K562 (cell line): Measurements from ENCODE around the gene STING1. TPM values are rescaled to one million over a fixed set of nuclear protein-coding genes. Genes with fewer than 3 reads are reported as not detected.

Experiments
- ATAC-seq: fragments of 200-7000 bp; cut with Tn5 transposase; 3 replicates; pipeline ENCODE4 v1.9.1; 2020; ENCODE audit warnings: moderate library complexity
- BruUV-seq: library from RNA; stranded (reverse); fragments of 400-500 nt; replicated peaks from 2 replicates; lab custom pipeline; 2021; lab: Mats Ljungman, UMichigan
- CTCF ChIA-PET: fragments of 300-600 bp; formaldehyde crosslinking; extraction: SDS; loops from one replicate; lab custom pipeline; 2021; ENCODE audit warnings: low intra/inter-chr PET ratio; lab: Yijun Ruan, JAX
- POLR2A ChIA-PET: fragments of 300-600, 350-650 bp; sonication (Branson Sonifier 250); formaldehyde crosslinking; extraction: SDS; loops from one replicate; lab custom pipeline; 2021; ENCODE audit warnings: antibody characterized with exemption, inconsistent platforms; lab: Yijun Ruan, JAX
- DNase-seq, 4 experiments: peaks; one replicate each; pipeline versions ENCODE4 v3.0.0 to v3.0.0-alpha.2; 2011 to 2018; ENCODE audit warnings: low spot score in 3 of 4, mixed read lengths in 3 of 4; ENCODE audit errors: extremely low read depth in 1 of 4
- FAIRE-seq: peaks from 2 replicates; lab custom pipeline; 2011; peaks lifted over from hg19 to GRCh38; lab: Jason Lieb, UNC
- H2AFZ ChIP-seq: 2 replicates; pipeline ENCODE4 v1.6.0; 2011; ENCODE audit warnings: low read depth, low read length, control low read depth, inconsistent platforms
- H3K27ac ChIP-seq: fragments of 200-600 bp; 3 replicates; pipeline ENCODE4 v1.8.0; 2011; ENCODE audit warnings: low read depth, mild to moderate bottlenecking, control low read depth, inconsistent platforms, low read length, moderate library complexity, mixed read lengths; ENCODE audit errors: extremely low read depth
- H3K27me3 ChIP-seq, 2 experiments: fragments of 300-600 bp in 1 of 2; 2 replicates in 1 of 2; 3 replicates in 1 of 2; pipeline versions ENCODE4 v1.6.0 to v1.8.0; 2011; ENCODE audit warnings: inconsistent platforms in 2 of 2, low read length in 2 of 2, mild to moderate bottlenecking in 1 of 2, mixed read lengths in 1 of 2, moderate library complexity in 1 of 2; ENCODE audit not compliant: control insufficient read depth in 2 of 2, insufficient read depth in 2 of 2
- H3K36me3 ChIP-seq: fragments of 300-600 bp; 3 replicates; pipeline ENCODE4 v1.8.0; 2011; ENCODE audit warnings: mild to moderate bottlenecking, low read length, inconsistent platforms; ENCODE audit not compliant: control insufficient read depth, insufficient read depth
- H3K4me1 ChIP-seq, 2 experiments: fragments of 200-600 bp in 1 of 2; replicated peaks in 1 of 2; 2 replicates in 1 of 2; 3 replicates in 1 of 2; pipeline versions ENCODE4 v1.5.1 to v1.8.0; 2011; ENCODE audit warnings: inconsistent platforms in 2 of 2, low read length in 2 of 2, mild to moderate bottlenecking in 1 of 2, mixed read lengths in 1 of 2, moderate library complexity in 1 of 2; ENCODE audit not compliant: control insufficient read depth in 2 of 2, insufficient read depth in 2 of 2
- H3K4me2 ChIP-seq: 2 replicates; pipeline ENCODE4 v1.6.1; 2011; ENCODE audit warnings: low read length, control low read depth, inconsistent platforms, mixed read lengths; ENCODE audit not compliant: insufficient read depth
- H3K4me3 ChIP-seq: fragments of 200-600 bp; sonication (generic), shearing (Covaris generic); 2 replicates; pipeline ENCODE4 v1.5.1; 2016; ENCODE audit warnings: control low read depth, inconsistent platforms
- H3K79me2 ChIP-seq: fragments of 200-600 bp; 3 replicates; pipeline ENCODE4 v1.8.0; 2011; ENCODE audit warnings: low read length, inconsistent platforms; ENCODE audit not compliant: control insufficient read depth, insufficient read depth
- H3K9ac ChIP-seq, 2 experiments: 2 replicates each; pipeline versions ENCODE4 v1.6.0 to v1.6.1; 2011; ENCODE audit warnings: low read depth in 2 of 2, low read length in 2 of 2, control low read depth in 1 of 2, inconsistent platforms in 1 of 2, mild to moderate bottlenecking in 1 of 2, mixed read lengths in 1 of 2; ENCODE audit not compliant: insufficient read depth in 1 of 2
- H3K9me1 ChIP-seq: one replicate; pipeline ENCODE4 v1.6.0; 2011; ENCODE audit warnings: inconsistent platforms, mild to moderate bottlenecking, low read length, moderate library complexity; ENCODE audit not compliant: control insufficient read depth, insufficient read depth
- H3K9me3 ChIP-seq: replicated peaks from 2 replicates; pipeline ENCODE4 v1.5.1; 2011; ENCODE audit warnings: low read depth, low read length, inconsistent platforms; ENCODE audit not compliant: control insufficient read depth, insufficient read depth
- H4K20me1 ChIP-seq: replicated peaks from 2 replicates; pipeline ENCODE4 v1.6.1; 2011; ENCODE audit warnings: low read length, inconsistent platforms, mixed read lengths; ENCODE audit not compliant: control insufficient read depth, insufficient read depth
- BDP1 ChIP-seq: IDR thresholded peaks from 3 replicates; pipeline ENCODE4 v1.6.1; 2011; ENCODE audit not compliant: insufficient read length, insufficient read depth
- EP300 ChIP-seq: IDR thresholded peaks from 2 replicates; pipeline ENCODE4 v1.6.1; 2012; ENCODE audit warnings: low read length, improper control_type of control experiment
- GTF3C2 ChIP-seq: IDR thresholded peaks from 3 replicates; pipeline ENCODE4 v1.6.1; 2011; ENCODE audit warnings: borderline replicate concordance, mild to moderate bottlenecking, moderate library complexity; ENCODE audit not compliant: insufficient read length; ENCODE audit errors: extremely low read depth
- POU5F1 ChIP-seq: fragments of 150-350 bp; IDR thresholded peaks from 2 replicates; pipeline ENCODE4 v1.6.1; 2014; ENCODE audit warnings: borderline replicate concordance, low read length, low read depth, mild to moderate bottlenecking; ENCODE audit not compliant: partially characterized antibody
- TFE3 ChIP-seq: fragments of 450-650 bp; formaldehyde crosslinking; IDR thresholded peaks from 2 replicates; pipeline ENCODE4 v1.4.0; 2020; ENCODE audit warnings: mild to moderate bottlenecking, mixed read lengths
- ZBTB17 ChIP-seq: fragments of 450-650 bp; formaldehyde crosslinking; IDR thresholded peaks from 2 replicates; pipeline ENCODE4 v1.4.0; 2020; ENCODE audit warnings: mild to moderate bottlenecking
- WGBS: fragments of 100-300 bp; shearing (Covaris generic); methylation state at CpG from one replicate; pipeline ENCODE4 v1.1.6; 2016; ENCODE audit warnings: low coverage, mixed read lengths; ENCODE audit not compliant: insufficient coverage; ENCODE audit errors: missing lambda C conversion rate; 5-methylcytosine and 5-hydroxymethylcytosine counted together
- in situ Hi-C: fragments of 300-500 bp; cut with MboI; formaldehyde crosslinking; loops from 4 replicates; pipeline ENCODE4 v1.15.0; 2018; ENCODE audit warnings: inconsistent platforms, mixed read lengths
- intact Hi-C: fragments of 100-400 bp; cut with micrococcal nuclease; formaldehyde crosslinking; loops from 2 replicates; pipeline ENCODE4 v1.14.2; 2022
- polyA plus RNA-seq, 8 experiments: library from polyadenylated mRNA; depleted of rRNA in 4 of 8; stranded (reverse) in 5 of 8; unstranded in 3 of 8; fragments of >200 nt; fragmentation: Nextera tagmentation in 2 of 8; fragmentation: Illumina TruSeq in 1 of 8; extraction: Ambion mirVana in 2 of 8; extraction: Trizol in 1 of 8; gene quantifications; 2 replicates each; pipeline versions ENCODE4 v1.2.1 to v1.2.3, GENCODE V29; 2011 to 2014; ENCODE audit warnings: inconsistent platforms in 1 of 8, missing spikeins in 1 of 8
- total RNA-seq, 7 experiments: library from RNA; depleted of rRNA in 6 of 7; stranded (reverse); fragments of >200 nt in 6 of 7; fragmentation: Illumina TruSeq in 2 of 7; extraction: Trizol in 2 of 7; gene quantifications; 2 replicates each; pipeline versions ENCODE4 v1.2.1 to v1.2.3, GENCODE V29; 2011 to 2021; ENCODE audit warnings: low replicate concordance in 1 of 7
- TF ChIP-seq, protein P1 (sequence below): fragments of 250-450 bp; sonication (Bioruptor Pico); IDR thresholded peaks from 2 replicates; pipeline ENCODE4 v1.8.0; 2022; ENCODE audit warnings: moderate library complexity, mild to moderate bottlenecking, inconsistent platforms
- TF ChIP-seq, protein P2 (sequence below): fragments of 450-650 bp; IDR thresholded peaks from 2 replicates; pipeline ENCODE4 v1.6.1; 2016; ENCODE audit warnings: borderline replicate concordance

Gene STING1
- total and polyA plus RNA-seq, 9 of the 15 experiments (the other 6 are each of a cell fraction or from before 2014, with no cell fraction given) = 20.8 to 69.1 (median 44.7) TPM

GRCh38 chr5:139462586-139463276, 19.8 kb downstream of the STING1 start, which contains the start of gene ECSCR:
ECSCR (minus strand) TSS chr5:139462743; CDS start chr5:139462670, 73 bp downstream.
- TF ChIP-seq, protein P1, sequence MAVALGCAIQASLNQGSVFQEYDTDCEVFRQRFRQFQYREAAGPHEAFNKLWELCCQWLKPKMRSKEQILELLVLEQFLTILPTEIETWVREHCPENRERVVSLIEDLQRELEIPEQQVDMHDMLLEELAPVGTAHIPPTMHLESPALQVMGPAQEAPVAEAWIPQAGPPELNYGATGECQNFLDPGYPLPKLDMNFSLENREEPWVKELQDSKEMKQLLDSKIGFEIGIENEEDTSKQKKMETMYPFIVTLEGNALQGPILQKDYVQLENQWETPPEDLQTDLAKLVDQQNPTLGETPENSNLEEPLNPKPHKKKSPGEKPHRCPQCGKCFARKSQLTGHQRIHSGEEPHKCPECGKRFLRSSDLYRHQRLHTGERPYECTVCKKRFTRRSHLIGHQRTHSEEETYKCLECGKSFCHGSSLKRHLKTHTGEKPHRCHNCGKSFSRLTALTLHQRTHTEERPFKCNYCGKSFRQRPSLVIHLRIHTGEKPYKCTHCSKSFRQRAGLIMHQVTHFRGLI (CRISPR knock-in tag) = no peak
- TF ChIP-seq GTF3C2 = no peak
- TF ChIP-seq, protein P2, sequence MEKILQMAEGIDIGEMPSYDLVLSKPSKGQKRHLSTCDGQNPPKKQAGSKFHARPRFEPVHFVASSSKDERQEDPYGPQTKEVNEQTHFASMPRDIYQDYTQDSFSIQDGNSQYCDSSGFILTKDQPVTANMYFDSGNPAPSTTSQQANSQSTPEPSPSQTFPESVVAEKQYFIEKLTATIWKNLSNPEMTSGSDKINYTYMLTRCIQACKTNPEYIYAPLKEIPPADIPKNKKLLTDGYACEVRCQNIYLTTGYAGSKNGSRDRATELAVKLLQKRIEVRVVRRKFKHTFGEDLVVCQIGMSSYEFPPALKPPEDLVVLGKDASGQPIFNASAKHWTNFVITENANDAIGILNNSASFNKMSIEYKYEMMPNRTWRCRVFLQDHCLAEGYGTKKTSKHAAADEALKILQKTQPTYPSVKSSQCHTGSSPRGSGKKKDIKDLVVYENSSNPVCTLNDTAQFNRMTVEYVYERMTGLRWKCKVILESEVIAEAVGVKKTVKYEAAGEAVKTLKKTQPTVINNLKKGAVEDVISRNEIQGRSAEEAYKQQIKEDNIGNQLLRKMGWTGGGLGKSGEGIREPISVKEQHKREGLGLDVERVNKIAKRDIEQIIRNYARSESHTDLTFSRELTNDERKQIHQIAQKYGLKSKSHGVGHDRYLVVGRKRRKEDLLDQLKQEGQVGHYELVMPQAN = no peak
- TF ChIP-seq EP300 = no peak
- TF ChIP-seq TFE3 (CRISPR knock-in tag) = no peak
- TF ChIP-seq POU5F1 = no peak
- TF ChIP-seq BDP1 = no peak
- TF ChIP-seq ZBTB17 = no peak
- no peaks in the 10 kb centered on the region for H3K27me3 ChIP-seq
- no peak within 1 kb of the TSS for H2AFZ ChIP-seq
- no peak within 1 kb of the TSS for H3K27ac ChIP-seq
- BruUV-seq = no TSS peak
- no peaks in the 10 kb centered on the region for H3K79me2 ChIP-seq
- POLR2A ChIA-PET = interaction anchor here (0.6 kb wide), 1 partner anchor 41 kb away, joined by 3 read pairs; no protein-coding TSS in a partner anchor
- peaks cover 0 to 3% of the 10 kb centered on the region in 2 experiments; a peak in 3 of 5 replicates for H3K4me1 ChIP-seq
- in situ Hi-C loops = no loop called here
- 58% methylated on average over 7 of the region's 10 CpGs for WGBS
- DNase-seq (peak in 1 of 4 experiments; percentile 6), ATAC-seq (no peak), FAIRE-seq (no peak)
- no peaks in the 10 kb centered on the region for H4K20me1 ChIP-seq
- no peak within 1 kb of the TSS for H3K4me2 ChIP-seq
- H3K4me3 ChIP-seq = no peak within 1 kb of the TSS
- H3K9ac ChIP-seq = peak within 1 kb of the TSS in 1 of 2 experiments; percentile 73; a peak in 2 of 4 replicates
- H3K36me3 ChIP-seq = no peaks in the 10 kb centered on the region
- CTCF ChIA-PET = no interaction called here
- H3K9me3 ChIP-seq = no peaks in the 10 kb centered on the region
- intact Hi-C loops = no loop called here
- no peaks in the 10 kb centered on the region for H3K9me1 ChIP-seq
